Body of pancreas (tissue), 4 donors: ENCODE data around the gene DEDD.

Experiments
- CTCF ChIP-seq, 7 experiments: fragments of 450-650 bp in 4 of 7; fragments of 200-600 bp in 3 of 7; sonication (generic) in 3 of 7; IDR thresholded peaks; one replicate each; pipeline ENCODE4 v1.5.1; 2016 to 2019; ENCODE audit warnings: antibody characterized with exemption in 7 of 7
- POLR2A ChIP-seq, 3 donors: fragments of 450-650 bp; IDR thresholded peaks; one replicate each; pipeline ENCODE4 v1.6.1; 2016; ENCODE audit warnings: antibody characterized with exemption in 3 of 3, mild to moderate bottlenecking in 2 of 3

GRCh38 chr1:161128591-161129420 is 3.7 kb downstream of the DEDD start:
- TF ChIP-seq CTCF (IDR thresholded peaks at IDR 0.05), result no peak
- TF ChIP-seq POLR2A (IDR thresholded peaks at IDR 0.05), result no peak
